DND-41 (cell line): ENCODE results near the gene PSMB8.

Source experiments
- ATAC-seq: fragments of 200-7000 bp; cut with Tn5 transposase; 3 replicates; pipeline ENCODE4 v1.9.1; 2021; ENCODE audit warnings: low read depth; ENCODE audit not compliant: insufficient read depth
- DNase-seq: peaks from one replicate; pipeline ENCODE4 v3.0.0-alpha.2; 2020
- H2AFZ ChIP-seq: 2 replicates; pipeline ENCODE4 v1.6.0; 2012; ENCODE audit warnings: low read depth, low read length
- H3K27ac ChIP-seq: 2 replicates; pipeline ENCODE4 v1.5.1; 2012; ENCODE audit warnings: low read length, inconsistent platforms
- H3K27me3 ChIP-seq: fragments of 200-600 bp; sonication (generic); 2 replicates; pipeline ENCODE4 v1.6.0; 2012; ENCODE audit warnings: low read length, mild to moderate bottlenecking, inconsistent platforms; ENCODE audit not compliant: insufficient read depth, poor library complexity
- H3K36me3 ChIP-seq: 2 replicates; pipeline ENCODE4 v1.5.1; 2012; ENCODE audit warnings: low read length, inconsistent platforms; ENCODE audit not compliant: insufficient read depth
- H3K4me1 ChIP-seq: 2 replicates; pipeline ENCODE4 v1.5.1; 2012; ENCODE audit warnings: mild to moderate bottlenecking, low read length; ENCODE audit not compliant: insufficient read depth
- H3K4me2 ChIP-seq: 2 replicates; pipeline ENCODE4 v1.6.0; 2012; ENCODE audit warnings: mild to moderate bottlenecking, moderate library complexity, low read length, inconsistent platforms; ENCODE audit not compliant: insufficient read depth
- H3K4me3 ChIP-seq, 2 experiments: fragments of 200-600 bp in 1 of 2; shearing (Covaris generic) in 1 of 2; 2 replicates each; pipeline ENCODE4 v1.5.1; 2012 to 2016; ENCODE audit warnings: inconsistent platforms in 2 of 2, low read length in 2 of 2, mild to moderate bottlenecking in 2 of 2, low read depth in 1 of 2, moderate library complexity in 1 of 2
- H3K79me2 ChIP-seq: 2 replicates; pipeline ENCODE4 v1.6.0; 2012; ENCODE audit warnings: low read length, inconsistent platforms; ENCODE audit not compliant: insufficient read depth
- H3K9ac ChIP-seq: 2 replicates; pipeline ENCODE4 v1.6.0; 2012; ENCODE audit warnings: low read depth, mild to moderate bottlenecking, inconsistent platforms, low read length, moderate library complexity
- H3K9me3 ChIP-seq: 2 replicates; pipeline ENCODE4 v1.5.1; 2012; ENCODE audit warnings: low read length, moderate library complexity, mild to moderate bottlenecking, inconsistent platforms; ENCODE audit not compliant: insufficient read depth, severe bottlenecking
- H4K20me1 ChIP-seq: 2 replicates; pipeline ENCODE4 v1.6.0; 2012; ENCODE audit warnings: low read length; ENCODE audit not compliant: insufficient read depth
- CTCF ChIP-seq: IDR thresholded peaks from 2 replicates; pipeline ENCODE4 v1.5.1; 2012; ENCODE audit warnings: borderline replicate concordance, low read length, moderate library complexity, mild to moderate bottlenecking; ENCODE audit not compliant: poor library complexity, severe bottlenecking; ENCODE audit errors: extremely low read depth
- EZH2 ChIP-seq: IDR thresholded peaks from 3 replicates; pipeline ENCODE4 v1.6.1; 2012; ENCODE audit warnings: borderline replicate concordance, low read depth, mild to moderate bottlenecking, moderate library complexity, low read length, inconsistent platforms; ENCODE audit not compliant: severe bottlenecking

Gene PSMB8

GRCh38 chr6:32799740-32800139, 44.1 kb downstream of the PSMB8 start:
- Histone ChIP-seq H2AFZ (no peak overlapping the region), H3K4me3 (no peak overlapping the region), H3K27ac (no peak overlapping the region), H3K27me3 (peaks cover 22% of the 10 kb centered on the region), H4K20me1 (no peaks in the 10 kb centered on the region), H3K9me3 (no peaks in the 10 kb centered on the region), H3K9ac (no peak overlapping the region), H3K4me2 (no peak overlapping the region), H3K4me1 (peaks cover 5% of the 10 kb centered on the region), H3K79me2 (no peaks in the 10 kb centered on the region), H3K36me3 (no peaks in the 10 kb centered on the region)
- DNase-seq, result no peak
- no peak for TF ChIP-seq EZH2
- no peak for TF ChIP-seq CTCF
- no peak for ATAC-seq

GRCh38 chr6:32799168-32799567, 44.7 kb downstream of the PSMB8 start:
- no peak overlapping the region for H3K27ac ChIP-seq
- no peak for TF ChIP-seq CTCF
- no peak for TF ChIP-seq EZH2
- no peaks in the 10 kb centered on the region for H3K79me2 ChIP-seq
- peaks cover 24% of the 10 kb centered on the region for H3K27me3 ChIP-seq
- ATAC-seq (no peak), DNase-seq (no peak)
- peaks cover 5% of the 10 kb centered on the region for H3K4me1 ChIP-seq
- H4K20me1 ChIP-seq, result no peaks in the 10 kb centered on the region
- no peaks in the 10 kb centered on the region for H3K36me3 ChIP-seq
- H2AFZ ChIP-seq, result no peak overlapping the region
- no peaks in the 10 kb centered on the region for H3K9me3 ChIP-seq
- H3K4me3 ChIP-seq, result no peak overlapping the region
- H3K9ac ChIP-seq, result no peak overlapping the region
- no peak overlapping the region for H3K4me2 ChIP-seq

GRCh38 chr6:32796848-32797776, 46.7 kb downstream of the PSMB8 start:
- Histone ChIP-seq H3K9ac (no peak overlapping the region), H3K79me2 (no peaks in the 10 kb centered on the region), H3K4me2 (peak overlapping the region; percentile 52), H3K27ac (no peak overlapping the region), H3K4me1 (peaks cover 5% of the 10 kb centered on the region), H4K20me1 (no peaks in the 10 kb centered on the region), H3K4me3 (no peak overlapping the region; a peak in 1 of 4 replicates), H2AFZ (peak overlapping the region; percentile 51), H3K9me3 (no peaks in the 10 kb centered on the region), H3K36me3 (no peaks in the 10 kb centered on the region), H3K27me3 (peaks cover 38% of the 10 kb centered on the region)
- DNase-seq, result peak; percentile 72
- TF ChIP-seq CTCF (peak; percentile 87), EZH2 (no peak)
- peak; percentile 80 for ATAC-seq
